ENCODE data around the gene ATP2B3. TPM values are rescaled to one million over a fixed set of nuclear protein-coding genes. Genes with fewer than 3 reads are reported as not detected.
A peak's percentile ranks its signal among the peaks of the same experiment; 100 is the strongest.

ATP2B3 gene
- total RNA-seq, 1 donor from 2014 or later: 0.21 TPM

DNA sequence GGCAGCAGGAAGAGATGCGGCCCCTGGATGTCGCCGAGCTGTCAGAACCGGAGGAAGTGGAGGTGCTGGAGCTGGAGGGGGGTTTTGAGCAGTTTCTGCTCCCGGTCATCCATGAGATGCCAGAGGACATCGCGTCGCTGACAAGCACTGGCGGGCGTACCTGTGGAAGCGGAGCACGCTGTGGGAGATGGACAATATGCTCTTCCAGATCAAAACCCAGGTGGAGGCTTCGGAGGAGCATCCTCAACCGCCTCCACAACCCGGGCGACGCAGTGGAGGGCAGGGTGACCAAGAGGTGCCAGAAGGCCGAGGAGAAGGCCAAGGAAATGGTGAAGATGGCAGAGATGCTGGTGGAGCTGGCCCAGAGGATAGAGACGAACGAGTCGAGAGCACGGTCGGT, 89.1 kb downstream of the ATP2B3 start:
- no peak overlapping the region for H3K27ac Mint-ChIP-seq (ENCODE audit: unreplicated experiment)
- H3K9me3 Mint-ChIP-seq (ENCODE audit: unreplicated experiment): peaks cover 7% of the 10 kb centered on the region
- no peak overlapping the region for H3K4me3 Mint-ChIP-seq (ENCODE audit: unreplicated experiment)
- H3K36me3 Mint-ChIP-seq (ENCODE audit: unreplicated experiment): no peaks in the 10 kb centered on the region
- DNase-seq (ENCODE audit: extremely low spot score, unreplicated experiment): no peak
- peaks cover 7% of the 10 kb centered on the region for H3K4me1 Mint-ChIP-seq (ENCODE audit: unreplicated experiment)
- TF ChIP-seq, protein P1, sequence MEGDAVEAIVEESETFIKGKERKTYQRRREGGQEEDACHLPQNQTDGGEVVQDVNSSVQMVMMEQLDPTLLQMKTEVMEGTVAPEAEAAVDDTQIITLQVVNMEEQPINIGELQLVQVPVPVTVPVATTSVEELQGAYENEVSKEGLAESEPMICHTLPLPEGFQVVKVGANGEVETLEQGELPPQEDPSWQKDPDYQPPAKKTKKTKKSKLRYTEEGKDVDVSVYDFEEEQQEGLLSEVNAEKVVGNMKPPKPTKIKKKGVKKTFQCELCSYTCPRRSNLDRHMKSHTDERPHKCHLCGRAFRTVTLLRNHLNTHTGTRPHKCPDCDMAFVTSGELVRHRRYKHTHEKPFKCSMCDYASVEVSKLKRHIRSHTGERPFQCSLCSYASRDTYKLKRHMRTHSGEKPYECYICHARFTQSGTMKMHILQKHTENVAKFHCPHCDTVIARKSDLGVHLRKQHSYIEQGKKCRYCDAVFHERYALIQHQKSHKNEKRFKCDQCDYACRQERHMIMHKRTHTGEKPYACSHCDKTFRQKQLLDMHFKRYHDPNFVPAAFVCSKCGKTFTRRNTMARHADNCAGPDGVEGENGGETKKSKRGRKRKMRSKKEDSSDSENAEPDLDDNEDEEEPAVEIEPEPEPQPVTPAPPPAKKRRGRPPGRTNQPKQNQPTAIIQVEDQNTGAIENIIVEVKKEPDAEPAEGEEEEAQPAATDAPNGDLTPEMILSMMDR (IDR thresholded peaks at IDR 0.05): no peak
- H3K27me3 Mint-ChIP-seq (ENCODE audit: unreplicated experiment): peaks cover 11% of the 10 kb centered on the region

- no peak for DNase-seq (ENCODE audit: extremely low spot score, unreplicated experiment)
- Mint-ChIP-seq H3K36me3 (ENCODE audit: unreplicated experiment) (no peaks in the 10 kb centered on the region), H3K27me3 (ENCODE audit: unreplicated experiment) (peaks cover 11% of the 10 kb centered on the region), H3K4me1 (ENCODE audit: unreplicated experiment) (peaks cover 14% of the 10 kb centered on the region), H3K9me3 (ENCODE audit: unreplicated experiment) (peaks cover 7% of the 10 kb centered on the region), H3K27ac (ENCODE audit: unreplicated experiment) (no peak overlapping the region), H3K4me3 (ENCODE audit: unreplicated experiment) (no peak overlapping the region)
- TF ChIP-seq, protein P1 (IDR thresholded peaks at IDR 0.05): no peak
Measured at GRCh38 chrX:153608376-153608775, 90.9 kb downstream of the ATP2B3 start.

GRCh38 chrX:153608806-153609205, 91.4 kb downstream of the ATP2B3 start:
- Mint-ChIP-seq H3K9me3 (ENCODE audit: unreplicated experiment) (peaks cover 11% of the 10 kb centered on the region), H3K27me3 (ENCODE audit: unreplicated experiment) (peaks cover 14% of the 10 kb centered on the region), H3K4me3 (ENCODE audit: unreplicated experiment) (no peak overlapping the region), H3K4me1 (ENCODE audit: unreplicated experiment) (peaks cover 14% of the 10 kb centered on the region), H3K27ac (ENCODE audit: unreplicated experiment) (no peak overlapping the region), H3K36me3 (ENCODE audit: unreplicated experiment) (no peaks in the 10 kb centered on the region)
- no peak for DNase-seq (ENCODE audit: extremely low spot score, unreplicated experiment)
- TF ChIP-seq, protein P1 (IDR thresholded peaks at IDR 0.05): no peak

DNA sequence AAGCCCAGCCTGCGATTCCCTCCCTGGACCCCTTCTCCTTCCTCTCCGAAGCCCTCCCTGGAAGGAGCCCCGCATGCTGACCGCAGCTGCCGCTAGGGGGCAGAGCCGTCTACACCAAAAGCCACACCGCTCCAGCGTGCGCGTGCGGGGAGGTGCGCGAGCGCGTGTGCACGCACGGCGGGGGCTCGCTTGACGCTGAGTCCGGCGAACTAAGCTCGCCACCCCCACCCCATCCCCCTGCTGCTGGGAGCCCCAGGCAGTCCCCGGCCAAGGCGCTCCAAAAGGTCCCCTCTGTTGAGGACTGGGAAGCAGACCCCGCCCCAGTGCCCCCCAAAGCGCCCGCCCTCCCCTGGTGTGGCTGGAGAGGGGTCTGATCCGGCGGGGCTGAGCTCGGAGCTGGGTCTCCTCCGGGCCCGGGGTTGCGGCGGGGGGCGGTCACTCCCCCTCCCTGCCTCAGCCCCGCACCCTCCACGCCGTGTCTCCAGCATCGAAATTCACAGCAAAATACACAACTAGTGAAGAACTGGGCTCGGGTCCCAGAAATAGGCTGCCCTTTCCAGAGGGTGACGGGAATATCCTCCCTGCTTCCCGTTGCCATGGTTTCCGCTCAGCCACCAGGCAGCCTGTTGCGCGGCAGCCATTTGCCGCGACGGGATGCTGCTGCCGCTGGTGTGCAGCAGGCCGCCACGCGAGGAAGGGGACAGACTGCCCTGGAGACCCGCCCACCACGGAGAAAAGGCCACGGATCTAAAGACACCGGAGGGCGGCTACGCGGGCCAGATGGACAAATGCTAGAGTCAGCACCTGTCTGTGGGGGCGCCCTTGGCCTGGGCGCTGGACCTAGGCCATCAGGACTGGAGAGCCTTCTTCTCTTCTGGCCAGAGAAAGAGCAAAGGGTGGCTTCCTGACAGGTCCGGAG, 92.7 kb downstream of the ATP2B3 start:
- H3K27ac Mint-ChIP-seq (ENCODE audit: unreplicated experiment): no peak overlapping the region
- H3K4me3 Mint-ChIP-seq (ENCODE audit: unreplicated experiment): peak overlapping the region; percentile 54
- H3K27me3 Mint-ChIP-seq (ENCODE audit: unreplicated experiment): peaks cover 22% of the 10 kb centered on the region
- H3K9me3 Mint-ChIP-seq (ENCODE audit: unreplicated experiment): peaks cover 11% of the 10 kb centered on the region
- peaks cover 14% of the 10 kb centered on the region for H3K4me1 Mint-ChIP-seq (ENCODE audit: unreplicated experiment)
- TF ChIP-seq, protein P1 (IDR thresholded peaks at IDR 0.05): peak; percentile 81
- peak; percentile 91 for DNase-seq (ENCODE audit: extremely low spot score, unreplicated experiment)
- H3K36me3 Mint-ChIP-seq (ENCODE audit: unreplicated experiment): no peaks in the 10 kb centered on the region

- H3K27ac Mint-ChIP-seq (ENCODE audit: unreplicated experiment): no peak overlapping the region
- H3K4me1 Mint-ChIP-seq (ENCODE audit: unreplicated experiment): peaks cover 14% of the 10 kb centered on the region
- H3K4me3 Mint-ChIP-seq (ENCODE audit: unreplicated experiment): peak overlapping the region; percentile 54
- H3K36me3 Mint-ChIP-seq (ENCODE audit: unreplicated experiment): no peaks in the 10 kb centered on the region
- no peak for DNase-seq (ENCODE audit: extremely low spot score, unreplicated experiment)
- TF ChIP-seq, protein P1 (IDR thresholded peaks at IDR 0.05): no peak
- peaks cover 26% of the 10 kb centered on the region for H3K27me3 Mint-ChIP-seq (ENCODE audit: unreplicated experiment)
- peaks cover 11% of the 10 kb centered on the region for H3K9me3 Mint-ChIP-seq (ENCODE audit: unreplicated experiment)
Measured at GRCh38 chrX:153610836-153611213, 93.4 kb downstream of the ATP2B3 start.
